Measurements from ENCODE around the gene CAMSAP3. TPM values are rescaled to one million over a fixed set of nuclear protein-coding genes. Genes with fewer than 3 reads are reported as not detected.

Gene CAMSAP3
- total RNA-seq, 1 donor from 2014 or later = 12.6 TPM

GRCh38 chr19:7556696-7557315, 38.9 kb upstream of the CAMSAP3 start:
- Histone ChIP-seq H3K27me3 (ENCODE audit: control insufficient read depth, insufficient read depth, low read length) (no peaks in the 10 kb centered on the region), H3K36me3 (ENCODE audit: control insufficient read depth, insufficient read depth, low read length) (no peaks in the 10 kb centered on the region), H3K4me3 (ENCODE audit: low read depth, low read length) (no peak overlapping the region)
- DNase-seq (ENCODE audit: low read depth) = no peak
- no peak for TF ChIP-seq CTCF (IDR thresholded peaks at IDR 0.05; ENCODE audit: insufficient read depth, low read length, poor library complexity, severe bottlenecking)

DNA sequence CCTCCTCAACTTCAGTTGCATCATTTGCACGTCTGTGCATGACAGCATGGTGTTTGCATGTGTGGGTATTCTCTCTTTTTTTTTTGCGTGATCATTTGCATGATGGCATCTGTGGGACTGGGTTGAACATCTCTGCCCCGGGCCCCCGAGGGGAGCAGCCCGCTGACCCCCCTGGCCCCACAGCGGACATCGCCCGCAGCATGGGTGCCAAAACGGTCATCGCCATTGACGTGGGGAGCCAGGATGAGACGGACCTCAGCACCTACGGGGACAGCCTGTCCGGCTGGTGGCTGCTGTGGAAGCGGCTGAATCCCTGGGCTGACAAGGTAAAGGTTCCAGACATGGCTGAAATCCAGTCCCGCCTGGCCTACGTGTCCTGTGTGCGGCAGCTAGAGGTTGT, 37.0 kb upstream of the CAMSAP3 start:
- Histone ChIP-seq H3K4me3 (ENCODE audit: low read depth, low read length) (no peak overlapping the region), H3K27me3 (ENCODE audit: control insufficient read depth, insufficient read depth, low read length) (no peaks in the 10 kb centered on the region), H3K36me3 (ENCODE audit: control insufficient read depth, insufficient read depth, low read length) (no peaks in the 10 kb centered on the region)
- no peak for TF ChIP-seq CTCF (IDR thresholded peaks at IDR 0.05; ENCODE audit: insufficient read depth, low read length, poor library complexity, severe bottlenecking)
- DNase-seq (ENCODE audit: low read depth) = no peak

DNA sequence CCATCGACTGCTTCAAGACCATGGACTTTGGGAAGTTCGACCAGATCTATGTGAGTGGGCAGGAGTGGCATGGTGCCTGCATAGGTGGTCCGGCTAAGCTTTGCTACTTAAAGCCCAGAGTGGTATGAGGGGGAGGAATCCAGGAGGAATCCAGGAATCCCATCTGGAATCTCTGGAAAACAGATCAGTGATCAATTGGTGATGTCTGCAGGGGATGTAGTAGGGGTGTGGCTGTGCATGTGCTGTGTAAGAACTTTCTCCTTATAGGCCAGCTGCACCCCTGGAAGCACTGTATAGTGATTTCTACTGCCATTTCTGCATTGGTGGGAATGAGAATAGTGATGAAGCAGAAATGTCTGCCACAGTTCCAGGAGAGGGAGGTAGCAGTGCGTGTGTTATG, 36.6 kb upstream of the CAMSAP3 start:
- Histone ChIP-seq H3K36me3 (ENCODE audit: control insufficient read depth, insufficient read depth, low read length) (no peaks in the 10 kb centered on the region), H3K27me3 (ENCODE audit: control insufficient read depth, insufficient read depth, low read length) (no peaks in the 10 kb centered on the region), H3K4me3 (ENCODE audit: low read depth, low read length) (no peak overlapping the region)
- no peak for DNase-seq (ENCODE audit: low read depth)
- no peak for TF ChIP-seq CTCF (IDR thresholded peaks at IDR 0.05; ENCODE audit: insufficient read depth, low read length, poor library complexity, severe bottlenecking)

- DNase-seq (ENCODE audit: low read depth) = no peak
- TF ChIP-seq CTCF (IDR thresholded peaks at IDR 0.05; ENCODE audit: insufficient read depth, low read length, poor library complexity, severe bottlenecking) = no peak
- no peaks in the 10 kb centered on the region for H3K36me3 ChIP-seq (ENCODE audit: control insufficient read depth, insufficient read depth, low read length)
Observed at GRCh38 chr19:7560255-7560654, 35.4 kb upstream of the CAMSAP3 start.

GRCh38 chr19:7561325-7561724, 34.3 kb upstream of the CAMSAP3 start:
- no peaks in the 10 kb centered on the region for H3K36me3 ChIP-seq (ENCODE audit: control insufficient read depth, insufficient read depth, low read length)
- TF ChIP-seq CTCF (IDR thresholded peaks at IDR 0.05; ENCODE audit: insufficient read depth, low read length, poor library complexity, severe bottlenecking) = no peak
- no peak overlapping the region for H3K4me3 ChIP-seq (ENCODE audit: low read depth, low read length)
- H3K27me3 ChIP-seq (ENCODE audit: control insufficient read depth, insufficient read depth, low read length) = no peaks in the 10 kb centered on the region
- DNase-seq (ENCODE audit: low read depth) = no peak

More at GRCh38 chr19:7560255-7560654, 35.4 kb upstream of the CAMSAP3 start:
- no peak overlapping the region for H3K4me3 ChIP-seq (ENCODE audit: low read depth, low read length)
- H3K27me3 ChIP-seq (ENCODE audit: control insufficient read depth, insufficient read depth, low read length) = no peaks in the 10 kb centered on the region

All from kidney epithelial cell (primary cell).